Articular chondrocyte of knee joint (primary cell): ENCODE results near the gene SULT1B1. TPM values are rescaled to one million over a fixed set of nuclear protein-coding genes. Genes with fewer than 3 reads are reported as not detected.

ENCODE experiments used
- total RNA-seq: library from RNA; depleted of rRNA; stranded (reverse); fragments of >200 nt; gene quantifications from 2 replicates; pipeline ENCODE4 v1.2.3, GENCODE V29; 2012

Gene SULT1B1
- under 0.01 and 0.11 TPM in 2 replicates for total RNA-seq

DNA sequence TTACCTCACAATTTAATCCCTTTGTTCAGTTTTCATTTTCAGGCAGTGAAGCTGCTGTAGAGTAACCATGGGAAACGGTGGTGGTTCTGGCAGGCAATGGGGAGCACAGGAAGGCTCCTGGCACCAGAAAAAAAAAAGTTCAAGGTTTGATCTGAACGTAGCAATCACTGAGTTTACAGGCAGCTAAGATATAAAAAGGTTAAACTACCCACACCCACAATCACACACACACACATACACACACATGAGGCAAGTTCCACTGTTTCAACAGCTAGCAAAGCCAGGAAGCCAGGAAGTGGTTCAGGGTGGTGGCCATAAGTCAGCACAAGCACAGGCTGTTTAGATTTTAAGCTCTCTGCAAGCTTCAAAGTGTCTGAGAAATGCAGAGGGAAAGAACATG is at the start of gene SULT1B1:
TSS of gene SULT1B1 (minus strand) at position 166 of the 400 bp plus-strand sequence. CDS start 5,403 bp downstream, outside the sequence.

Other genes with a start within 250 kb of the SULT1B1 start
- not detected in 2 replicates for gene UGT2A2, start 121.0 kb downstream of the SULT1B1 start, total RNA-seq
- gene UGT2A1, start 107.4 kb downstream of the SULT1B1 start, total RNA-seq = not detected in 2 replicates
- gene SULT1E1, start 99.5 kb upstream of the SULT1B1 start, total RNA-seq = 0.22 TPM in 1 of 2 replicates, not detected in the other
- gene CSN1S1, start 170.4 kb upstream of the SULT1B1 start, total RNA-seq = not detected in 2 replicates
- gene CSN2, start 205.1 kb upstream of the SULT1B1 start, total RNA-seq = not detected in 2 replicates
- not detected in 2 replicates for gene STATH, start 235.3 kb upstream of the SULT1B1 start, total RNA-seq